Fibroblast of pulmonary artery (primary cell): ENCODE measurements around the gene LARP4.

Experiments
- DNase-seq: peaks from one replicate; pipeline ENCODE4 v3.0.0-alpha.2; 2010; ENCODE audit warnings: low read depth
- H3K4me3 ChIP-seq: replicated peaks from 2 replicates; pipeline ENCODE4 v1.5.1; 2011; ENCODE audit warnings: low read depth, mild to moderate bottlenecking, control low read depth, low read length, moderate library complexity
- TF ChIP-seq, protein P1 (sequence below): IDR thresholded peaks from 2 replicates; pipeline ENCODE4 v1.5.1; 2011; ENCODE audit warnings: mild to moderate bottlenecking, control low read depth, low read length, inconsistent platforms; ENCODE audit errors: missing control alignments

Gene LARP4

DNA sequence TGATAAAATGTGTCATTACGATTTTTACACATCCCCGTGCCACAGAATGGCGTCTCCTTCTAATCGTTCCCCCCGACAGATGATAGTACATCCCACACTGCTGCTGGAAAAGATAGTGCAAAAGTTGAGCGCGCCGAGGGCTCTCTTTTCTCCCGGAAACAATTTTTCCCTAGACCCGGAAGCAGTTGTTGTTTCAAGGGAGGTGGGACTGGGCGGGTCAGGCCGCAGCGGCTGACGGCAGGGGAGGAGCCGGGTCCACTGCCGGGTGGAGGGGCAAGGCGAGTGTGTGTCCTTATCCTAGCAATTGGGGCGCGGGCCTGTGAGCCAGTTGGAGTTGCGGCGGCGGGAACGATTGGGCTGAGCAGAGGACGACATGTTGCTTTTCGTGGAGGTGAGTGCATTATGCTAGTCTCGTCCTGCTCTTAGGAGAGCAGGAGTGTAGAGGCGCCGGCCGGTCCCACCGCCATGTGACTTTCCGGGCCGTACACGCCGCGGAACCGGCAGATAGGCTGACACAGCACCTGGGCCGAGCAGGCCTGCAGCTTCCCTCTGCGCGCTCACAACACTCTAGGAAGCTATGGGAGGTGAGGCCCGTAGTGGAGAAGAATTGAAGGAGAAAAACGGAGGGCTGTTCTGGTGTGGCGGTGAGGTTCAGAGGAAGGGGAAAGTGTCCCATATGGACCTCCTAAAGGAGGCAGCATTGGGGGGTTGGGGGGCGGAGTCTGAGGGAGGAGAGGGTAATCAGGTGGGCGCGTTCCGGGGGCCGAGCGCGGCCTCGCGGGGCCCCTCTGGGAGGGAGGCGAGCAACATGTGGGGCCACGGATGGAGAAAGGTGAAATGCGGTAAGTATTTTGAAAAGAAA, at the start of gene LARP4:
Gene LARP4 (plus strand): TSS at position 248 of the 862 bp plus-strand sequence. CDS start 126 bp downstream, at position 374.
- TF ChIP-seq, protein P1, sequence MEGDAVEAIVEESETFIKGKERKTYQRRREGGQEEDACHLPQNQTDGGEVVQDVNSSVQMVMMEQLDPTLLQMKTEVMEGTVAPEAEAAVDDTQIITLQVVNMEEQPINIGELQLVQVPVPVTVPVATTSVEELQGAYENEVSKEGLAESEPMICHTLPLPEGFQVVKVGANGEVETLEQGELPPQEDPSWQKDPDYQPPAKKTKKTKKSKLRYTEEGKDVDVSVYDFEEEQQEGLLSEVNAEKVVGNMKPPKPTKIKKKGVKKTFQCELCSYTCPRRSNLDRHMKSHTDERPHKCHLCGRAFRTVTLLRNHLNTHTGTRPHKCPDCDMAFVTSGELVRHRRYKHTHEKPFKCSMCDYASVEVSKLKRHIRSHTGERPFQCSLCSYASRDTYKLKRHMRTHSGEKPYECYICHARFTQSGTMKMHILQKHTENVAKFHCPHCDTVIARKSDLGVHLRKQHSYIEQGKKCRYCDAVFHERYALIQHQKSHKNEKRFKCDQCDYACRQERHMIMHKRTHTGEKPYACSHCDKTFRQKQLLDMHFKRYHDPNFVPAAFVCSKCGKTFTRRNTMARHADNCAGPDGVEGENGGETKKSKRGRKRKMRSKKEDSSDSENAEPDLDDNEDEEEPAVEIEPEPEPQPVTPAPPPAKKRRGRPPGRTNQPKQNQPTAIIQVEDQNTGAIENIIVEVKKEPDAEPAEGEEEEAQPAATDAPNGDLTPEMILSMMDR: no peak
- H3K4me3 ChIP-seq: peak within 1 kb of the TSS; percentile 97
- peak; percentile 94 for DNase-seq

GRCh38 chr12:50351120-50352043, 49.3 kb upstream of the LARP4 start:
- TF ChIP-seq, protein P1: no peak
- DNase-seq: peak; percentile 15
- no peak overlapping the region for H3K4me3 ChIP-seq

DNA sequence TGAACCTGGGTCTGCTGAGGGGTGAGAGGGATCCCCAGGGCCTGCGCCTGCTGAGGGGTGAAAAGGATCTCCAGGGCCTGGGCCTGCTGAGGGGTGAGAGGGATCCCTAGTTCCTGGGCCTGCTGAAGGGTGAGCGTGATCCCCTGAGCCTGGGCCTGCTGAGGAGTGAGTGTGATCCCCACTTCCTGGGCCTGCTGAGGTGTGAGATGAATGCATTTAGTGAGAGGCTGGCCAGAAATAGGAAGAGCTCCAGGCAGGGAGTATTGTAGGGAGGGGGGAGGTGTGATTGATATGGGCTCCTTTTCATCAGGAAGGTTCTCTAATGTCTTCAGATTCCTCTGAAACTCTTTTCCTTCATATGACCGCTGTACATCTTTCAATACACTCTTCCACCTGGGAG, 47.3 kb upstream of the LARP4 start:
- TF ChIP-seq, protein P1: no peak
- no peak for DNase-seq
- no peak overlapping the region for H3K4me3 ChIP-seq

DNA sequence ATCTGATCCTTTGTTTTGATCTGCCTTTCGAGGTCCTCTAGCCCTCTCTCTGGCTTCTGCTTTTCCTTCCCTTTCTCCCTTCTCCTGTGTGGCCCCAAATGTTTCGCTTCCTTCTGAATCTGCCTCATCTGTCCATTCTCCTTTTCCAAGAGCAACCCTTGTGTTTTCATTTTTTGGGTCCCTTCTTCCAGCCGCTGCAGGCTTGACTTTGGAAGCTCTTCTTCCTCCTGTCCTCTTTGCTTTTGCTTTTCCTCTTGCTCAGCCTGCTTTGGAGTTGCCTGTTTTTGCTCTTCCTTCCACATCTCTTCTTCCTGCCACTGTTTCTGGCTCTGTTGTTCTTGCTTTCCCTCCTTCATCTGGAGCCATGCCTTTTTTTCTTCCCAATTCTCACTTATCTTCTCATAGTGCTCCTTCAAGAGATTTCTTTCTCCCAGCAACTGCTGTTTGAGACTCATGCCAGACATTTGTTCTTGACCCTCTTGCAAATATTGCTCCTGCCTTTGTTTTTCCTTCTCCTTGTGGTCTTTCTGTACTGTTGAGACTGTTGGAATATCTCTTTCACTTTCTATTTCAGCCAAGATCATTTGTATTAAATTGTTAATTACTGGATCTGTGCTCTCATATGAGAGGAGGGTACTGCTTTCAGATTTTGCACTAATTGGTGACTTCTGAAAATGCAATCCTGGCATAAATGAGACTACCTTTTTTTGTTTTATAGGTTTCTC, 46.7 kb upstream of the LARP4 start:
- TF ChIP-seq, protein P1: no peak
- peak; percentile 26 for DNase-seq
- H3K4me3 ChIP-seq: no peak overlapping the region

DNA sequence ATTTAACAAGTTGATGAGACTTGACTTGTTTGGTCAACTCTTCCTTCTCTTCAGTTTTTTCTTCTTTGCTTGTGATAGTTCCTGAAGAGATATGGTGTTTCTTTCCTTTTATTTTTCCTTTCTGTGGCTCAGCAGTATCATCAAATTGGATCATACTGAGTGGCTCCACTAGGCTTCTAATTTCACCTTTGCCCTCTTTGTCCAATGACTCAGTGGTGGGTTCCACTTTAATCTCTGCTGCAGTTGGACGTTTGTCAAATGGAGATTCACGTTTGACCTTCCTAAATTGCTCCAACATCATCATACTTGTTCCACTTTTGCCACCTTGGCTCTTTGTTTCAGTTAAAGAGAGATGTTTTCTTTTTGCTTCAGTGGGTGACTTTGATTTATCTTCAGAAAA, 45.8 kb upstream of the LARP4 start:
- H3K4me3 ChIP-seq: no peak overlapping the region
- TF ChIP-seq, protein P1: no peak
- DNase-seq: no peak

- no peak for DNase-seq
- no peak overlapping the region for H3K4me3 ChIP-seq
- TF ChIP-seq, protein P1: no peak
Observed at GRCh38 chr12:50355365-50355764, 45.3 kb upstream of the LARP4 start.
